Nephron progenitor cell (in vitro differentiated cells): ENCODE data around the gene DCDC2B.

Experiments used
- DNase-seq: peaks from one replicate; pipeline ENCODE4 v3.0.0; 2021
- H3K27ac Mint-ChIP-seq: 2 replicates; pipeline ENCODE4 v1.8.0; 2021; ENCODE audit warnings: mild to moderate bottlenecking, moderate library complexity, mixed read lengths
- H3K27me3 Mint-ChIP-seq: 2 replicates; pipeline ENCODE4 v1.8.0; 2021; ENCODE audit warnings: mild to moderate bottlenecking, low read depth, mixed read lengths; ENCODE audit not compliant: poor library complexity
- H3K36me3 Mint-ChIP-seq: 2 replicates; pipeline ENCODE4 v1.8.0; 2021; ENCODE audit warnings: low read depth, mixed read lengths
- H3K4me1 Mint-ChIP-seq: 2 replicates; pipeline ENCODE4 v1.8.0; 2021; ENCODE audit warnings: mixed read lengths
- H3K4me3 Mint-ChIP-seq: 2 replicates; pipeline ENCODE4 v1.8.0; 2021; ENCODE audit warnings: mild to moderate bottlenecking, moderate library complexity, mixed read lengths
- H3K9me3 Mint-ChIP-seq: 2 replicates; pipeline ENCODE4 v1.8.0; 2021; ENCODE audit warnings: mild to moderate bottlenecking, moderate library complexity, mixed read lengths
- CTCF ChIP-seq: fragments of 200-600 bp; sonication (generic); IDR thresholded peaks from 2 replicates; pipeline ENCODE4 v1.5.0; 2021; ENCODE audit warnings: antibody characterized with exemption

DCDC2B gene

GRCh38 chr1:32239337-32239736 is 30.4 kb downstream of the DCDC2B start:
- Mint-ChIP-seq H3K27me3 (peaks cover 3% of the 10 kb centered on the region), H3K9me3 (no peaks in the 10 kb centered on the region), H3K4me3 (peak overlapping the region; percentile 87), H3K27ac (peak overlapping the region; percentile 75), H3K4me1 (peaks cover 37% of the 10 kb centered on the region), H3K36me3 (peaks cover 6% of the 10 kb centered on the region)
- DNase-seq, result peak; percentile 21
- TF ChIP-seq CTCF, result no peak

GRCh38 chr1:32239790-32240139 is 30.9 kb downstream of the DCDC2B start:
- peak; percentile 64 for DNase-seq
- Mint-ChIP-seq H3K9me3 (no peaks in the 10 kb centered on the region), H3K4me1 (peaks cover 37% of the 10 kb centered on the region), H3K4me3 (peak overlapping the region; percentile 87), H3K36me3 (peaks cover 6% of the 10 kb centered on the region), H3K27me3 (peaks cover 3% of the 10 kb centered on the region), H3K27ac (peak overlapping the region; percentile 57)
- no peak for TF ChIP-seq CTCF

GRCh38 chr1:32240140-32240951 is 31.5 kb downstream of the DCDC2B start:
- TF ChIP-seq CTCF, result no peak
- Mint-ChIP-seq H3K36me3 (peaks cover 6% of the 10 kb centered on the region), H3K4me3 (peak overlapping the region; percentile 87), H3K9me3 (no peaks in the 10 kb centered on the region), H3K27me3 (peaks cover 3% of the 10 kb centered on the region), H3K4me1 (peaks cover 37% of the 10 kb centered on the region), H3K27ac (peak overlapping the region; percentile 57)
- DNase-seq, result peak; percentile 86

GRCh38 chr1:32241001-32241763 is 32.3 kb downstream of the DCDC2B start:
- TF ChIP-seq CTCF, result no peak
- no peak overlapping the region for H3K27ac Mint-ChIP-seq
- peak; percentile 74 for DNase-seq
- peaks cover 2% of the 10 kb centered on the region for H3K36me3 Mint-ChIP-seq
- peak overlapping the region; percentile 87 for H3K4me3 Mint-ChIP-seq
- no peaks in the 10 kb centered on the region for H3K9me3 Mint-ChIP-seq
- H3K4me1 Mint-ChIP-seq, result peaks cover 37% of the 10 kb centered on the region
- peaks cover 7% of the 10 kb centered on the region for H3K27me3 Mint-ChIP-seq

GRCh38 chr1:32242341-32242851 is 33.5 kb downstream of the DCDC2B start:
- H3K9me3 Mint-ChIP-seq, result no peaks in the 10 kb centered on the region
- H3K4me1 Mint-ChIP-seq, result peaks cover 47% of the 10 kb centered on the region
- DNase-seq, result peak; percentile 32
- H3K36me3 Mint-ChIP-seq, result no peaks in the 10 kb centered on the region
- H3K4me3 Mint-ChIP-seq, result peak overlapping the region; percentile 65
- no peak overlapping the region for H3K27ac Mint-ChIP-seq
- H3K27me3 Mint-ChIP-seq, result peaks cover 9% of the 10 kb centered on the region
- no peak for TF ChIP-seq CTCF
